Aorta (tissue), 5 donors: ENCODE results near the gene SMARCA1. TPM values are rescaled to one million over a fixed set of nuclear protein-coding genes. Genes with fewer than 3 reads are reported as not detected.

ENCODE experiments used
- ATAC-seq: fragments of 200-7000 bp; cut with Tn5 transposase; one replicate; pipeline ENCODE4 v1.9.1; 2022; ENCODE audit warnings: moderate library complexity; ENCODE audit not compliant: low FRiP score
- DNase-seq, 2 donors: peaks; one replicate each; pipeline ENCODE4 v3.0.0-alpha.2; 2020
- H3K27ac ChIP-seq, 2 donors: one replicate each; pipeline ENCODE4 v1.5.1; 2013; ENCODE audit warnings: low read length in 2 of 2, mild to moderate bottlenecking in 2 of 2, moderate library complexity in 2 of 2, control low read depth in 1 of 2, inconsistent platforms in 1 of 2, low read depth in 1 of 2
- H3K27me3 ChIP-seq, 2 donors: one replicate each; pipeline ENCODE4 v1.6.1; 2013; ENCODE audit warnings: control low read depth in 1 of 2, low read length in 1 of 2, mild to moderate bottlenecking in 1 of 2, moderate library complexity in 1 of 2; ENCODE audit not compliant: insufficient read depth in 2 of 2, control insufficient read depth in 1 of 2
- H3K36me3 ChIP-seq, 2 donors: one replicate each; pipeline ENCODE4 v1.6.1; 2013; ENCODE audit warnings: control low read depth in 1 of 2, low read length in 1 of 2, mild to moderate bottlenecking in 1 of 2; ENCODE audit not compliant: insufficient read depth in 2 of 2, control insufficient read depth in 1 of 2
- H3K4me1 ChIP-seq, 2 donors: one replicate each; pipeline ENCODE4 v1.6.1; 2013; ENCODE audit warnings: low read length in 2 of 2, control low read depth in 1 of 2, mild to moderate bottlenecking in 1 of 2, moderate library complexity in 1 of 2; ENCODE audit not compliant: insufficient read depth in 2 of 2, control insufficient read depth in 1 of 2
- H3K4me3 ChIP-seq, 2 donors: one replicate each; pipeline ENCODE4 v1.5.1; 2013; ENCODE audit warnings: low read length in 2 of 2, control low read depth in 1 of 2, mild to moderate bottlenecking in 1 of 2
- H3K9me3 ChIP-seq: one replicate; pipeline ENCODE4 v1.6.1; 2013; ENCODE audit warnings: mild to moderate bottlenecking, low read length; ENCODE audit not compliant: control insufficient read depth
- WGBS, 2 donors: extraction: QIAGEN DNeasy Blood & Tissue Kit; methylation state at CpG; one replicate each; pipeline ENCODE4 v1.1.7; 2013; 5-methylcytosine and 5-hydroxymethylcytosine counted together
- intact Hi-C, 2 donors: fragments of 100-400 bp; cut with DNase I; formaldehyde crosslinking; loops; one replicate each; pipeline versions ENCODE4 v1.14.2 to v1.15.0; 2022
- polyA plus RNA-seq, 2 donors: library from polyadenylated mRNA; stranded (reverse); fragments of 200-250 nt; gene quantifications; one replicate each; pipeline ENCODE4 v1.2.3, GENCODE V29; 2013
- total RNA-seq, 2 donors: library from RNA; stranded (reverse); fragmentation: NEBNext Ultra II Directional; extraction: Animal tissue kit (Norgen Biotek cat#: 25700); gene quantifications; one replicate each; pipeline ENCODE4 v1.2.1, GENCODE V29; 2021
- donor health status: healthy with polysubstance abuse.
- donor health status: Bipolar disorder and iron deficiency.
- donor health status: DM: no; HTN: no; CAD: no.
- donor health status: DM: no; HTN: no; CAD: no.
- donor health status: DM: yes; HTN: yes; CAD: no.

The SMARCA1 gene
- total and polyA plus RNA-seq, 4 donors = 18.9 to 51.1 (median 39.8) TPM

DNA sequence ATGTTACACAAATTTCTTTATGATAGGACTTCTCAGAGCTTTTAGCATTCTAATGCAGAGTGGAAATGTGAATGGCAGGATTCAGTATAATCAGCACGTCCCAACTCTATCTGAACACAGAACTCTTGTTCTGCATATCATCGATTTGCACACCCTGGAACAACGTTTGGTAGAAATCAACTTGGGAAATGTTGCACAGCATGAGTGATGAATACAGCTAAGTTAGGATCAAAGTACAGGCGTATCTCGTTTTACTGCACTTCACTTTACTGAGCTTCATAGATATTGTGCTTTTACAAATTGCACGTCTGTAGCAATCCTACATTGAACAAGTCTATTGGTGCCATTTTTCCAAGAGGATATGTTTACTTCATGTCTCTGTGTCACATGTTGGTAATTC is 70.8 kb downstream of the SMARCA1 start:
- DNase-seq (no peak), ATAC-seq (no peak)
- no peaks in the 10 kb centered on the region for H3K4me1 ChIP-seq
- intact Hi-C loops = no loop called here
- H3K36me3 ChIP-seq = no peaks in the 10 kb centered on the region
- WGBS, 2 donors = 68 to 88% methylated on average over 6 of the region's 6 CpGs
- H3K9me3 ChIP-seq = no peaks in the 10 kb centered on the region
- no peak overlapping the region for H3K27ac ChIP-seq
- no peak overlapping the region for H3K4me3 ChIP-seq
- H3K27me3 ChIP-seq = no peaks in the 10 kb centered on the region

GRCh38 chrX:129450123-129450522 is 73.2 kb downstream of the SMARCA1 start:
- H3K9me3 ChIP-seq = no peaks in the 10 kb centered on the region
- intact Hi-C loops = no loop called here
- 80 to 94% methylated on average over 4 of the region's 4 CpGs for WGBS, 2 donors
- no peaks in the 10 kb centered on the region for H3K4me1 ChIP-seq
- no peak for DNase-seq
- no peak overlapping the region for H3K27ac ChIP-seq
- no peaks in the 10 kb centered on the region for H3K36me3 ChIP-seq
- no peak overlapping the region for H3K4me3 ChIP-seq
- H3K27me3 ChIP-seq = no peaks in the 10 kb centered on the region
- no peak for ATAC-seq

DNA sequence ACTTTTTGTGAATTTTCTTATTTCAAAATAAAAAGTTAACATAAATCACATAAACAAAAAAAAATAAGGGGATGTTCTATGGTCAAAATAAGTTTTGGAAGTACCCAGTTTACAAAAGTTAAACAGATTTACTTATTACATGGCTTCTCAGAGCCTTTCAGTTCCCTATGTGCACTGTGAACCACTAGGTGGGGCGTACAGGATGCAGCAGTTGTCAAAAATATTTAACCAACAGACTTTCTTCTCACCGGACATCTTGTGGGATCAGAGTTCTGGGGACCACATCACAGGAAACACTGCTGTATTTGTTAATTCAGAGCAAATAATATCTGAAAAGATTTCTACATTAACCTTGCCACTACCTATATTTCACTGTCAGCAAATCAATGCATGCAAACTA is 74.1 kb downstream of the SMARCA1 start:
- H3K27ac ChIP-seq = no peak overlapping the region
- no peaks in the 10 kb centered on the region for H3K27me3 ChIP-seq
- no peaks in the 10 kb centered on the region for H3K9me3 ChIP-seq
- 76 to 78% methylated on average over 2 of the region's 2 CpGs for WGBS, 2 donors
- intact Hi-C loops = no loop called here
- no peaks in the 10 kb centered on the region for H3K36me3 ChIP-seq
- H3K4me1 ChIP-seq = no peaks in the 10 kb centered on the region
- DNase-seq (no peak), ATAC-seq (no peak)
- H3K4me3 ChIP-seq = no peak overlapping the region

GRCh38 chrX:129445436-129445835 is 77.9 kb downstream of the SMARCA1 start:
- Histone ChIP-seq H3K27ac (no peak overlapping the region), H3K4me1 (no peaks in the 10 kb centered on the region), H3K27me3 (no peaks in the 10 kb centered on the region), H3K36me3 (no peaks in the 10 kb centered on the region), H3K9me3 (no peaks in the 10 kb centered on the region), H3K4me3 (no peak overlapping the region)
- intact Hi-C loops = no loop called here
- DNase-seq (no peak), ATAC-seq (no peak)

- intact Hi-C loops = no loop called here
- H3K36me3 ChIP-seq = no peaks in the 10 kb centered on the region
- no peaks in the 10 kb centered on the region for H3K27me3 ChIP-seq
- no peak overlapping the region for H3K4me3 ChIP-seq
- no peak overlapping the region for H3K27ac ChIP-seq
- DNase-seq (no peak), ATAC-seq (no peak)
- no peaks in the 10 kb centered on the region for H3K9me3 ChIP-seq
- 66 to 78% methylated on average over 3 of the region's 3 CpGs for WGBS, 2 donors
- H3K4me1 ChIP-seq = no peaks in the 10 kb centered on the region
These were observed 89.3 kb downstream of the SMARCA1 start for GRCh38 chrX:129433945-129434344.

DNA sequence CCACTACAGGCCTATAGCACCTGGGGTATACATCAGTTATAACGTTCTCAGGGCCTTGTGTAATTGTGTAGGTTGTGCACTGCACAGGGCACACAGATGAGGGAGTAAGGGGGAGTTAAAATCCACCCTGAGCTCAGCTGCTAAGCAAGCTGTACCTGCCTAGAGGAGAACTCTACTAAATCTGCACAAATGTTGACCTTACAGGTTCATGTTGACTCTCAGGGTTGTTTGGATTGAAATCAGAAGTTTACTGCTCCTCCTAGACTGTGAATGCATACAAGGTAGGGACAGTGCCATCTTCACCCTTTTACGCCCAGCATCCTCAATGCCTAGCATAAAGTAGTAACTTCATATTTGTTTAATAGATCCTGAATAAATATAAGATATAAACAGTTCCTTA is 89.8 kb downstream of the SMARCA1 start:
- Histone ChIP-seq H3K27ac (no peak overlapping the region), H3K4me3 (no peak overlapping the region), H3K9me3 (no peaks in the 10 kb centered on the region), H3K36me3 (no peaks in the 10 kb centered on the region), H3K27me3 (no peaks in the 10 kb centered on the region), H3K4me1 (no peaks in the 10 kb centered on the region)
- 62 to 82% methylated on average over 2 of the region's 2 CpGs for WGBS, 2 donors
- intact Hi-C loops = no loop called here
- DNase-seq (no peak), ATAC-seq (no peak)

DNA sequence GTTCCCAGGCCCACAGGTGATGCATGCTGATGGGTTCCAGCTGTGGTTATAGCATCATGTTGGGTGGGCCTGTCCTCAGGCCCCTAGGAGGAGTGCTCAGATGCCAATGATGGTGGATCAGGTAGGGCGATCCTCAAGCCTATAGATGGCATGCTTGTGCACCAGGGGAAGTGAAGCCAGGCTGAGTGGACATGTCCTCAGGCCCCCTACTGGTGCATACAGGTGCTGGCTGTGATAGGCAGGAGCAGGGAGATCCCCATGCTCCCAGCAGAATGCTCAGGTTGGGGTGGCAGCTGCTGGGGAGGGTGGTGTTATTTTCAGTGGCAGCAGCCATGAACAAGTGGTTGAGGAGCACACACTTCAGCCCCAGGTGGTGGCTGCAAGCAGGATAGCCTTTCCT is 96.0 kb downstream of the SMARCA1 start:
- intact Hi-C loops = no loop called here
- no peak overlapping the region for H3K4me3 ChIP-seq
- no peak overlapping the region for H3K27ac ChIP-seq
- no peaks in the 10 kb centered on the region for H3K36me3 ChIP-seq
- 80 to 98% methylated on average over 1 of the region's 1 CpG for WGBS, 2 donors
- H3K27me3 ChIP-seq = no peaks in the 10 kb centered on the region
- no peak for ATAC-seq
- H3K9me3 ChIP-seq = no peaks in the 10 kb centered on the region
- no peaks in the 10 kb centered on the region for H3K4me1 ChIP-seq
- DNase-seq = no peak

DNA sequence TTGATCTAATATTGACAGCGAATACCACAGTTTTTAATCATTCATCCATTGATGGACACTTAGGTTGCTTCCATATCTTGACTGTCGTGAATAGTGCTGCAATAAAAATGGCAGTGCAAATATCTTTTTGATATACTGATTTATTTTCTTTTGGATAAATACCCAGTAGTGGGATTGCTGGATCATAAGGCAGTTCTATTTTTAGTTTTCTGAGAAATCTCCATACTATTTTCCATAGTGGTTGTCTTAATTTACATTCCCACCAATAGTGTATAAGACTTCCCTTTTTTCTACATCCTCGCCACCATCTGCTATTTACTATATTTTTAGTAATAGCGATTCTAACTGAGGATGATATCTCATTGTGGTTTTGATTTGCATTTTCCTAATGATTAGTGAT is 100.1 kb downstream of the SMARCA1 start:
- 73 to 94% methylated on average over 4 of the region's 4 CpGs for WGBS, 2 donors
- intact Hi-C loops = no loop called here

GRCh38 chrX:129404670-129405008 is 118.7 kb downstream of the SMARCA1 start:
- H3K4me3 ChIP-seq = no peak overlapping the region
- no peak for ATAC-seq
- intact Hi-C loops = no loop called here
- 41 to 50% methylated on average over 2 of the region's 2 CpGs for WGBS, 2 donors
- H3K27ac ChIP-seq = no peak overlapping the region
- no peaks in the 10 kb centered on the region for H3K36me3 ChIP-seq
- H3K4me1 ChIP-seq = no peaks in the 10 kb centered on the region
- no peaks in the 10 kb centered on the region for H3K27me3 ChIP-seq
- DNase-seq = no peak
- no peaks in the 10 kb centered on the region for H3K9me3 ChIP-seq

More for the DNA sequence above, 100.1 kb downstream of the SMARCA1 start:
- H3K9me3 ChIP-seq = no peaks in the 10 kb centered on the region
- no peak for ATAC-seq
- no peaks in the 10 kb centered on the region for H3K4me1 ChIP-seq
- no peaks in the 10 kb centered on the region for H3K27me3 ChIP-seq
- no peaks in the 10 kb centered on the region for H3K36me3 ChIP-seq
- H3K27ac ChIP-seq = no peak overlapping the region
- no peak for DNase-seq
- no peak overlapping the region for H3K4me3 ChIP-seq
